Measurements from ENCODE around the gene LSR. TPM values are rescaled to one million over a fixed set of nuclear protein-coding genes. Genes with fewer than 3 reads are reported as not detected.

The LSR gene
- total RNA-seq, 4 donors from 2014 or later: 4.0 to 15.8 (median 5.0) TPM

- no peak for TF ChIP-seq CTCF (IDR thresholded peaks at IDR 0.05; ENCODE audit: low read depth)
Measured at GRCh38 chr19:35253316-35254286, 4.8 kb downstream of the LSR start.

GRCh38 chr19:35254341-35255297, 5.8 kb downstream of the LSR start:
- TF ChIP-seq CTCF (IDR thresholded peaks at IDR 0.05; ENCODE audit: low read depth): no peak

- no peak for TF ChIP-seq CTCF (IDR thresholded peaks at IDR 0.05; ENCODE audit: low read depth)
Measured at GRCh38 chr19:35256566-35256965, 7.8 kb downstream of the LSR start.

GRCh38 chr19:35257113-35257461, 8.3 kb downstream of the LSR start:
- TF ChIP-seq CTCF (IDR thresholded peaks at IDR 0.05; ENCODE audit: low read depth): no peak

GRCh38 chr19:35260694-35261304, 12.0 kb downstream of the LSR start:
- no peak for TF ChIP-seq CTCF (IDR thresholded peaks at IDR 0.05; ENCODE audit: low read depth)

- no peak for TF ChIP-seq CTCF (IDR thresholded peaks at IDR 0.05; ENCODE audit: low read depth)
Measured at GRCh38 chr19:35261356-35262100, 12.7 kb downstream of the LSR start.
